BLaER1 (cell line): Measurements from ENCODE around the gene GDI1.
A peak's percentile ranks its signal among the peaks of the same experiment; 100 is the strongest.

Experiments
- H3K27ac ChIP-seq: shearing (Covaris generic); formaldehyde crosslinking; 2 replicates; pipeline ENCODE4 v1.8.1; 2022
- H3K27me3 ChIP-seq: shearing (Covaris generic); formaldehyde crosslinking; 2 replicates; pipeline ENCODE4 v1.8.1; 2022
- H3K36me3 ChIP-seq: shearing (Covaris generic); formaldehyde crosslinking; 2 replicates; pipeline ENCODE4 v1.8.1; 2022
- H3K4me1 ChIP-seq: shearing (Covaris generic); formaldehyde crosslinking; 2 replicates; pipeline ENCODE4 v1.8.1; 2022
- H3K4me2 ChIP-seq: shearing (Covaris generic); formaldehyde crosslinking; 2 replicates; pipeline ENCODE4 v1.8.1; 2022
- H3K4me3 ChIP-seq: shearing (Covaris generic); formaldehyde crosslinking; 2 replicates; pipeline ENCODE4 v1.8.1; 2022
- H3K9ac ChIP-seq: shearing (Covaris generic); formaldehyde crosslinking; 2 replicates; pipeline ENCODE4 v1.8.1; 2022
- H3K9me3 ChIP-seq: shearing (Covaris generic); formaldehyde crosslinking; 2 replicates; pipeline ENCODE4 v1.8.1; 2022
- H4K20me1 ChIP-seq: shearing (Covaris generic); formaldehyde crosslinking; 2 replicates; pipeline ENCODE4 v1.8.1; 2022
- Cebpa-rat ChIP-seq: shearing (Covaris generic); IDR thresholded peaks from 2 replicates; pipeline ENCODE4 v1.8.1; 2022

GDI1 gene

GRCh38 chrX:154457491-154458115, 20.6 kb downstream of the GDI1 start:
- Histone ChIP-seq H3K27ac (peak overlapping the region; percentile 92), H3K9me3 (0 out of 2 replicates have a peak, but pooled peaks cover 12% of the 10 kb centered on the region), H4K20me1 (peaks cover 40% of the 10 kb centered on the region), H3K4me3 (peak overlapping the region; percentile 79), H3K4me2 (peak overlapping the region; percentile 87), H3K9ac (peak overlapping the region; percentile 87), H3K36me3 (peaks cover 28% of the 10 kb centered on the region), H3K27me3 (peaks cover 13% of the 10 kb centered on the region), H3K4me1 (peaks cover 16% of the 10 kb centered on the region)
- TF ChIP-seq Cebpa-rat, result no peak

DNA sequence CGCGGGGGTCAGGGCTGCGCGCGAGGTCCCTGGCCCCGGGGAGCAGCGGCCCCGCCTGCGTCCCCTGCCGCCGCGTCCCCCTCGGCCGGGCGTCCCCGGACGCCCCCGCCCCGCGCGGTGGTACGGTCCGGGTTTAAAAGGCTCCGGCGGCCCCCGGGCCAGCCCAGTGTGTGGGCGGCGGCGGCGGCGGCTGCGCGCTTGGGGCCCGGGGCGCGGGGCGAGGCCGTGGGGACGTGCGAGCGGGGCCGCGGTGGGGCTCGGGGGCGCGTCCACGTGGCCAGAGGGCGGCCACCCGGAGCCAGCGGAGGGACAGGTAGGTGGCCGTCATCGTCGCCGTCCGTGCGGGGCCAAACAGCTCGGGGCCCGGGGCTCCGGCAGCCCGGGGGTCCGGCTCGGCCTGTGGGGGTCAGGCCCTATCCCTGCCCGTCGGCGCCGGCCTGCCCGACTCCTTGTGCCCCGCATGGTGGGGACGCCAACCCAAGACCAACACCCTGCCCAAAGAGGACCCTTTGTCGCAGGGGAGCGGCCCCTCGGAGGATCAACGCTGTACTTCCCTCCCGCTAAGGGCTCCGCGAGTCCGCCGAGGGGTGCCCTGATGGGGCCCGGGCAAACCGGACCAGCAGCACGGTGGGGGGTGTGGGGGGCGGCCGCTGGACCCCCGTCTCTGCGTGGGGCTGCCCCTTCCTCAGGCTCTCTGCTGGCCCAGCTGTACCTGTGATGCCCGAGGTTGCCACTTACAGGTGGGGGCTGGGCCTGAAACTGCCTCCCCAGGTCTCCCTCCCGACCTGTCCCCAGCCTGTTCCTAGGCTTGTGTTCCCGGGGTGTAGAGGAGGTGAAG, 21.4 kb downstream of the GDI1 start, which contains the start of gene PLXNA3:
TSS of gene PLXNA3 (plus strand) at position 166 of the 838 bp plus-strand sequence. CDS start 1,903 bp downstream, outside the sequence.
- Histone ChIP-seq H3K9me3 (0 out of 2 replicates have a peak, but pooled peaks cover 12% of the 10 kb centered on the region), H3K9ac (peak within 1 kb of the TSS; percentile 87), H3K27me3 (peaks cover 5% of the 10 kb centered on the region; the same call in 1 of the 2 replicates), H3K4me3 (peak within 1 kb of the TSS; percentile 79), H3K36me3 (peaks cover 32% of the 10 kb centered on the region), H4K20me1 (peaks cover 45% of the 10 kb centered on the region), H3K4me1 (peaks cover 16% of the 10 kb centered on the region), H3K4me2 (peak within 1 kb of the TSS; percentile 87), H3K27ac (peak within 1 kb of the TSS; percentile 92)
- TF ChIP-seq Cebpa-rat, result no peak

DNA sequence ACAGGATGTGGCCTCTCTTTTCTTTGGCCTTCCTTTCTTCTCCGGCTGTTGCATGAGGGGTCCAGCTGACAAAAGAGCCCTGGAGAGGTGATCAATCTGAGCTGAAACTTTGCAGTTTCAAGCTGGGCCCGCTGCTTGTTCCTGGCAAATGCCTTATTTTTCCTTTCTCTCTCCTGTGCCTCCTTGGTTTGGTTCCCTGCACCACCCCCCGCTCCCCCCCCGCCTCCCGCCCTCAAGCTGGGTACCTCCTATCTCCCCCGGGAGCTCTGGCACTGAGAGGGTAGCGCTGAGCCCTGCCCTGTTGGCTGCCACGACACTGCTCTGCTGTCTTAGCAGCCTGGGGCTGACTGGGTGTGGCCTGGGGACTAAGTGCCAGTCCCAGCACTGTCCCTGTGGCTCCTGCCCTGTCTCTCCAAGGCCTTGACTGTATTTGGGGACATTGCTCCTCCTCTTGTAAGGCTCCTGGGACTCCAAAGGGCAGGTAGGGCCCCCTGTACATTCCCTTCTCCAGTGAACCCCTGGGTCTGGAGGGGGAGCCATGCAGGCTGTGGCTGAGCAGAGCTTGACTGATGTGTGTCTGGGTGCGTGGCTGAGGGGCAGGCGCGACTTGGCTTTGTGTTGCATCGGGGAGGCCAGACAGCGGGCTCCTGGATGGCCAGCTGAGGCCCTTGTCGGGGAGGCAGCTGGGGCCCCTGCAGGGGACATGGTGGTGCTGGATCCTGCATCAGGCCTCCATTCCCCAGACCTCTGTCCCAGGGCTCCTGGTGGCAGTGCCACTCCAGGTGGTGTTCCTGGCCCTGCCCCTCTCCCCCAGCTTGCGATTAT, 22.2 kb downstream of the GDI1 start:
- Histone ChIP-seq H3K4me2 (peak overlapping the region; percentile 87), H4K20me1 (peaks cover 51% of the 10 kb centered on the region), H3K9me3 (0 out of 2 replicates have a peak, but pooled peaks cover 16% of the 10 kb centered on the region), H3K27me3 (peaks cover 5% of the 10 kb centered on the region; the same call in 1 of the 2 replicates), H3K36me3 (peaks cover 39% of the 10 kb centered on the region), H3K4me3 (peak overlapping the region; percentile 79), H3K4me1 (peaks cover 16% of the 10 kb centered on the region), H3K27ac (peak overlapping the region; percentile 92), H3K9ac (peak overlapping the region; percentile 87)
- no peak for TF ChIP-seq Cebpa-rat

DNA sequence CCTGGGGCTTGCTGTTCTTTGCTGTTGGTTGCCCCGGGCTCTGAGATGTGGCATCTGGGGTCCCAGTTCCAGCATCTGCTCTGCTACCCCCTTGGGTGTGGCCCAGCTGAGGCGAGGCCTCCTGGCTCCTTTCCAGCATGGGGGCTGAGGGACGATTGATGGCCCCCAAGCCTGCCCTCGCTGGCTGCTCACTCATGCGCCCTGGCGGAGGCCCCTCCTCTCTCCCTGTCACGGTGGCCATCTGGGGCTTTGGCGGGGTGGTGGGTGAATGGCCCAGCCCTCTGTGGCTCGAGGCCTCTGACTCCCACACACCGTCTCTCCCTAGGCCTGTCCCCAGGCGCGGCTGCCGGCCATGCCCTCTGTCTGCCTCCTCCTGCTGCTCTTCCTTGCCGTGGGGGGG, 22.9 kb downstream of the GDI1 start:
- H4K20me1 ChIP-seq, result peaks cover 57% of the 10 kb centered on the region
- H3K4me2 ChIP-seq, result peak overlapping the region; percentile 87

DNA sequence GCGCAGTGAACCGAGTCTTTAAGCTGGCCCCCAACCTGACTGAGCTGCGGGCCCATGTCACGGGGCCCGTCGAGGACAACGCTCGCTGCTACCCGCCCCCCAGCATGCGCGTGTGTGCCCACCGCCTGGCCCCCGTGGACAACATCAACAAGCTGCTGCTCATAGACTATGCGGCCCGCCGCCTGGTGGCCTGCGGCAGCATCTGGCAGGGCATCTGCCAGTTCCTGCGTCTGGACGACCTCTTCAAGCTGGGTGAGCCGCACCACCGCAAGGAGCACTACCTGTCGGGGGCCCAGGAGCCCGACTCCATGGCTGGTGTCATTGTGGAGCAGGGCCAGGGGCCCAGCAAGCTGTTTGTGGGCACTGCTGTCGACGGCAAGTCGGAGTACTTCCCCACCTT, 23.4 kb downstream of the GDI1 start:
- H3K36me3 ChIP-seq, result peaks cover 50% of the 10 kb centered on the region
- H4K20me1 ChIP-seq, result peaks cover 62% of the 10 kb centered on the region

More for the DNA sequence above, 22.9 kb downstream of the GDI1 start:
- H3K4me1 ChIP-seq, result peaks cover 16% of the 10 kb centered on the region
- TF ChIP-seq Cebpa-rat, result no peak
- 0 out of 2 replicates have a peak overlapping the region, but pooled peaks have one; percentile 26 for H3K27ac ChIP-seq
- H3K36me3 ChIP-seq, result peaks cover 46% of the 10 kb centered on the region
- peaks cover 5% of the 10 kb centered on the region; the same call in 1 of the 2 replicates for H3K27me3 ChIP-seq
- peak overlapping the region; percentile 68 for H3K9ac ChIP-seq
- 0 out of 2 replicates have a peak, but pooled peaks cover 13% of the 10 kb centered on the region for H3K9me3 ChIP-seq
- H3K4me3 ChIP-seq, result peak overlapping the region; percentile 79

GRCh38 chrX:154462396-154462795, 25.4 kb downstream of the GDI1 start:
- Histone ChIP-seq H3K9ac (no peak overlapping the region), H3K4me1 (peaks cover 16% of the 10 kb centered on the region), H3K36me3 (peaks cover 69% of the 10 kb centered on the region)

More for the DNA sequence above, 23.4 kb downstream of the GDI1 start:
- H3K27ac ChIP-seq, result no peak overlapping the region
- peak overlapping the region; percentile 68 for H3K9ac ChIP-seq
- TF ChIP-seq Cebpa-rat, result no peak
- H3K9me3 ChIP-seq, result 0 out of 2 replicates have a peak, but pooled peaks cover 13% of the 10 kb centered on the region
- H3K4me1 ChIP-seq, result peaks cover 16% of the 10 kb centered on the region
- peak overlapping the region; percentile 87 for H3K4me2 ChIP-seq
- H3K4me3 ChIP-seq, result peak overlapping the region; percentile 79
- H3K27me3 ChIP-seq, result peaks cover 5% of the 10 kb centered on the region; the same call in 1 of the 2 replicates

DNA sequence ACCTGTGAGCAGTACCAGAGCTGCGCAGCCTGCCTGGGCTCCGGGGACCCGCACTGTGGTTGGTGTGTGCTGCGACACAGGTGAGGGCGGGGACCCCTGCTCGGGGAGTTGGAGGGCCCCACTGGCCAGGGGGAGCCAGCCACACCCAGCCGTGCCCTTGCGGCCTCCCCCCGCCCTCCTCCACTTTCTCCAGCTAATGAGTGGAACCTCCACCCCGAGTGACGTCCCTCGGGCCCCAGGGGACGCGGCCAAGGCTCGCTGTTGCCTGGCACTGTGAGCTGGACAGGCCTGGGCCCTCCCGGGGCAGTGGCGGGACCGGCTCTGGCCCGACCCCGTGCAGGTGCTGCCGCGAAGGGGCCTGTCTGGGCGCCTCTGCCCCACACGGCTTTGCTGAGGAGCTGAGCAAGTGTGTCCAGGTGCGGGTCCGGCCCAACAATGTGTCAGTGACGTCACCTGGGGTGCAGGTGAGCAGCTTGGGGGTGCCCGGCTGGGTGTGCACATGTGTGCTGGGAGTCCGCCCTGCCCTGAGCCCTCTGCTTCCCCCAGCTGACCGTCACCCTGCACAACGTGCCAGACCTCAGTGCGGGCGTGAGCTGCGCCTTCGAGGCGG, 26.8 kb downstream of the GDI1 start:
- Histone ChIP-seq H3K27me3 (peaks cover 5% of the 10 kb centered on the region; the same call in 1 of the 2 replicates), H3K36me3 (peaks cover 82% of the 10 kb centered on the region), H3K4me2 (no peak overlapping the region), H3K9me3 (peaks cover 26% of the 10 kb centered on the region), H3K4me1 (peaks cover 16% of the 10 kb centered on the region), H3K9ac (no peak overlapping the region), H3K4me3 (no peak overlapping the region), H4K20me1 (peaks cover 65% of the 10 kb centered on the region), H3K27ac (no peak overlapping the region)
- TF ChIP-seq Cebpa-rat, result no peak

More at GRCh38 chrX:154462396-154462795, 25.4 kb downstream of the GDI1 start:
- Histone ChIP-seq H3K27ac (no peak overlapping the region), H3K9me3 (peaks cover 25% of the 10 kb centered on the region), H4K20me1 (peaks cover 65% of the 10 kb centered on the region), H3K27me3 (peaks cover 5% of the 10 kb centered on the region; the same call in 1 of the 2 replicates), H3K4me2 (no peak overlapping the region), H3K4me3 (no peak overlapping the region)
- no peak for TF ChIP-seq Cebpa-rat

DNA sequence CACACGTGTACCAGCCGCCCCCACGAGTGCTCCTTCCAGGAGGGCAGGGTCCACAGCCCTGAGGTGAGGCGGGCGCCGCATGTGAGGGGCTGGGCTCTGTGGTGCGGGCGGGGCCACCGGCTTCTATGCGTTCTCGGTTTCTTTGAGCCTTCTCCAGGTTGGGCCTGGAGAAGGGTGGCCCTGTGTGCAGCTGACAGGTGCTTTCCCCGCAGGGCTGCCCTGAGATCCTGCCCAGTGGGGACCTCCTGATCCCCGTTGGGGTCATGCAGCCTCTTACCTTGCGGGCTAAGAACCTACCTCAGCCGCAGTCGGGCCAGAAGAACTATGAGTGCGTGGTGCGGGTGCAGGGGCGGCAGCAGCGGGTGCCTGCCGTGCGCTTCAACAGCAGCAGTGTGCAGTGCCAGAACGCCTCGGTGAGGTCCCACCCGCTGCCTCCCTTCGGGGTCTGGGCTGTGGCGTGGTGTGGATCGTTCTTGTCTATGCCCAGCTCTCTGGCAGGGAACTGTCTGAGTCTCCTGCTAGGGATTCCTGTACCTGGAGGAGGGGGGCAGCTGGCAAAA, 27.9 kb downstream of the GDI1 start:
- no peak for TF ChIP-seq Cebpa-rat
- Histone ChIP-seq H3K4me2 (no peak overlapping the region), H3K27me3 (peaks cover 5% of the 10 kb centered on the region; the same call in 1 of the 2 replicates), H4K20me1 (peaks cover 59% of the 10 kb centered on the region), H3K27ac (no peak overlapping the region), H3K9ac (no peak overlapping the region), H3K9me3 (peaks cover 31% of the 10 kb centered on the region), H3K4me3 (no peak overlapping the region), H3K4me1 (peaks cover 9% of the 10 kb centered on the region), H3K36me3 (peaks cover 94% of the 10 kb centered on the region)
